Ovary (tissue), 9 donors: Measurements from ENCODE around the gene KIAA1217. TPM values are rescaled to one million over a fixed set of nuclear protein-coding genes. Genes with fewer than 3 reads are reported as not detected.

ENCODE experiments used
- DNase-seq, 5 donors: peaks; one replicate each; pipeline ENCODE4 v3.0.0-alpha.2; 2019 to 2020
- H3K27ac ChIP-seq, 2 donors: fragments of 200-600 bp; one replicate each; pipeline versions ENCODE4 v1.5.1 to v1.8.0; 2019 to 2022
- H3K27me3 ChIP-seq: fragments of 200-600 bp; one replicate; pipeline ENCODE4 v1.8.0; 2022
- H3K36me3 ChIP-seq: fragments of 200-600 bp; sonication (generic); one replicate; pipeline ENCODE4 v1.5.1; 2019
- H3K4me1 ChIP-seq: one replicate; pipeline ENCODE4 v1.8.1; 2013; ENCODE audit warnings: mild to moderate bottlenecking, moderate library complexity; ENCODE audit not compliant: insufficient read depth
- H3K4me3 ChIP-seq: fragments of 200-600 bp; sonication (generic); one replicate; pipeline ENCODE4 v1.5.1; 2017
- H3K9me3 ChIP-seq, 2 donors: fragments of 200-600 bp in 1 of 2; sonication (generic) in 1 of 2; one replicate each; pipeline versions ENCODE4 v1.5.1 to v1.8.1; 2013 to 2019; ENCODE audit warnings: mild to moderate bottlenecking in 1 of 2, moderate library complexity in 1 of 2
- CTCF ChIP-seq, 3 donors: fragments of 450-650 bp in 2 of 3; fragments of 200-600 bp in 1 of 3; IDR thresholded peaks; one replicate each; pipeline versions ENCODE4 v1.5.1 to v1.8.0; 2016 to 2022; ENCODE audit warnings: antibody characterized with exemption in 3 of 3, mild to moderate bottlenecking in 1 of 3
- EP300 ChIP-seq: sonication (generic); formaldehyde crosslinking; IDR thresholded peaks from one replicate; pipeline ENCODE4 v1.6.1; 2017; ENCODE audit warnings: antibody characterized with exemption
- POLR2A ChIP-seq: fragments of 450-650 bp; IDR thresholded peaks from one replicate; pipeline ENCODE4 v1.6.1; 2017; ENCODE audit warnings: antibody characterized with exemption, mild to moderate bottlenecking, moderate library complexity
- WGBS, 3 donors: extraction: QIAGEN DNeasy Blood & Tissue Kit in 1 of 3; methylation state at CpG; one replicate each; pipeline versions ENCODE4 v1.1.5 to v1.1.7; 2013 to 2017; 5-methylcytosine and 5-hydroxymethylcytosine counted together
- intact Hi-C, 4 donors: fragments of 100-400 bp; cut with DNase I; formaldehyde crosslinking; loops; one replicate each; pipeline versions ENCODE4 v1.11.0 to v1.15.1; 2022 to 2023
- polyA plus RNA-seq, 2 donors: library from polyadenylated mRNA; stranded (reverse); fragments of 200-250 nt in 1 of 2; fragments of 350-450 nt in 1 of 2; fragmentation: Illumina TruSeq in 1 of 2; extraction: RNeasy Lipid Tissue Mini Kit (QIAGEN cat#74804) in 1 of 2; gene quantifications; one replicate each; pipeline ENCODE4 v1.2.3, GENCODE V29; 2013 to 2014
- total RNA-seq, 7 donors: library from RNA; depleted of rRNA in 2 of 7; stranded (reverse); fragments of >200 nt in 2 of 7; fragmentation: NEBNext Ultra II Directional in 3 of 7; extraction: Animal tissue kit (Norgen Biotek cat#: 25700) in 3 of 7; gene quantifications; one replicate each; pipeline versions ENCODE4 v1.1.0 to v1.2.4, GENCODE V29; 2016 to 2023
- donor health status: DM: no; HTN: no; CAD: no; lungs with moderate emphysema.
- donor health status: DM: no; HTN: no; CAD: no.
- donor health status: Bipolar disorder and iron deficiency.
- donor health status: DM: yes; HTN: yes; CAD: no.
- donor health status: DM: no; HTN: no; CAD: no.
- donor health status: DM: yes; HTN: yes; CAD: no.

Gene KIAA1217
- total and polyA plus RNA-seq, 9 donors, result 7.2 to 47.1 (median 23.0) TPM

- intact Hi-C loops, result no loop called here
- 34 to 44% (median 40%) methylated on average over 4 of the region's 4 CpGs for WGBS, 3 donors
- no peaks in the 10 kb centered on the region for H3K27me3 ChIP-seq
- no peaks in the 10 kb centered on the region for H3K9me3 ChIP-seq
- no peak overlapping the region for H3K4me3 ChIP-seq
- H3K36me3 ChIP-seq, result no peaks in the 10 kb centered on the region
- no peak for DNase-seq
- TF ChIP-seq CTCF (IDR thresholded peaks at IDR 0.05), result no peak
- no peaks in the 10 kb centered on the region for H3K4me1 ChIP-seq
- no peak overlapping the region for H3K27ac ChIP-seq
Observed at GRCh38 chr10:24287559-24288195, 78.7 kb downstream of the KIAA1217 start.

- H3K4me1 ChIP-seq, result no peaks in the 10 kb centered on the region
- no peaks in the 10 kb centered on the region for H3K36me3 ChIP-seq
- intact Hi-C loops, result no loop called here
- no peak overlapping the region for H3K4me3 ChIP-seq
- H3K27ac ChIP-seq, result no peak overlapping the region
- no peaks in the 10 kb centered on the region for H3K9me3 ChIP-seq
- DNase-seq, result no peak
- WGBS, 3 donors, result 94 to 96% (median 94%) methylated on average over 1 of the region's 1 CpG
- no peak for TF ChIP-seq EP300
- TF ChIP-seq CTCF (IDR thresholded peaks at IDR 0.05), result no peak
- no peak for TF ChIP-seq POLR2A
- H3K27me3 ChIP-seq, result no peaks in the 10 kb centered on the region
Observed at GRCh38 chr10:24288581-24288980, 79.6 kb downstream of the KIAA1217 start.

- intact Hi-C loops, result no loop called here
- H3K9me3 ChIP-seq, result no peaks in the 10 kb centered on the region
- H3K4me3 ChIP-seq, result no peak overlapping the region
- H3K27ac ChIP-seq, result no peak overlapping the region
- H3K27me3 ChIP-seq, result no peaks in the 10 kb centered on the region
- TF ChIP-seq POLR2A (no peak), EP300 (no peak), CTCF (IDR thresholded peaks at IDR 0.05) (no peak)
- no peak for DNase-seq
- H3K4me1 ChIP-seq, result no peaks in the 10 kb centered on the region
- 91 to 94% (median 92%) methylated on average over 3 of the region's 3 CpGs for WGBS, 3 donors
- no peaks in the 10 kb centered on the region for H3K36me3 ChIP-seq
Observed at GRCh38 chr10:24289235-24289634, 80.3 kb downstream of the KIAA1217 start.

GRCh38 chr10:24292304-24293293, 83.7 kb downstream of the KIAA1217 start:
- 49 to 74% (median 58%) methylated on average over 11 of the region's 11 CpGs for WGBS, 3 donors
- intact Hi-C loops, result no loop called here

More at GRCh38 chr10:24292304-24293293, 83.7 kb downstream of the KIAA1217 start:
- DNase-seq, result no peak
- H3K4me1 ChIP-seq, result no peaks in the 10 kb centered on the region
- TF ChIP-seq EP300 (no peak), POLR2A (no peak), CTCF (IDR thresholded peaks at IDR 0.05) (no peak)
- H3K27ac ChIP-seq, result no peak overlapping the region
- H3K4me3 ChIP-seq, result no peak overlapping the region
- no peaks in the 10 kb centered on the region for H3K9me3 ChIP-seq
- H3K27me3 ChIP-seq, result no peaks in the 10 kb centered on the region
- no peaks in the 10 kb centered on the region for H3K36me3 ChIP-seq
